HEK293T (cell line): ENCODE measurements around the gene NACAD.

Source experiments
- CTCF ChIA-PET: fragments of 350-600 bp; formaldehyde crosslinking; extraction: SDS; loops from one replicate; lab custom pipeline; 2021; ENCODE audit warnings: antibody characterized with exemption, inconsistent platforms; lab: Yijun Ruan, JAX
- POLR2A ChIA-PET: fragments of 350-600 bp; formaldehyde crosslinking; extraction: SDS; loops from one replicate; lab custom pipeline; 2020; ENCODE audit warnings: antibody characterized with exemption, inconsistent platforms; lab: Yijun Ruan, JAX
- DNase-seq: peaks from one replicate; pipeline ENCODE4 v3.0.0; 2012; ENCODE audit warnings: mixed read lengths; ENCODE audit errors: extremely low spot score
- ARNT ChIP-seq: fragments of 450-650 bp; IDR thresholded peaks from 2 replicates; pipeline ENCODE4 v1.6.1; 2017; ENCODE audit warnings: mild to moderate bottlenecking
- BHLHE40 ChIP-seq: fragments of 450-650 bp; IDR thresholded peaks from 2 replicates; pipeline ENCODE4 v1.6.1; 2016; ENCODE audit warnings: mild to moderate bottlenecking, moderate library complexity, borderline replicate concordance
- CTBP1 ChIP-seq: fragments of 450-650 bp; IDR thresholded peaks from 2 replicates; pipeline ENCODE4 v1.6.1; 2016; ENCODE audit warnings: borderline replicate concordance
- ELF4 ChIP-seq: fragments of 450-650 bp; IDR thresholded peaks from 2 replicates; pipeline ENCODE4 v1.6.1; 2017; ENCODE audit warnings: antibody characterized with exemption
- FOXA1 ChIP-seq: fragments of 450-650 bp; IDR thresholded peaks from 2 replicates; pipeline ENCODE4 v1.6.1; 2016; ENCODE audit warnings: mild to moderate bottlenecking
- FOXK2 ChIP-seq: fragments of 450-650 bp; IDR thresholded peaks from 2 replicates; pipeline ENCODE4 v1.6.1; 2016; ENCODE audit warnings: mild to moderate bottlenecking
- FOXM1 ChIP-seq: fragments of 450-650 bp; IDR thresholded peaks from 2 replicates; pipeline ENCODE4 v1.6.1; 2017; ENCODE audit warnings: mild to moderate bottlenecking, borderline replicate concordance
- HDGF ChIP-seq: fragments of 450-650 bp; IDR thresholded peaks from 2 replicates; pipeline ENCODE4 v1.6.1; 2017; ENCODE audit warnings: antibody characterized with exemption, borderline replicate concordance
- L3MBTL2 ChIP-seq: fragments of 450-650 bp; conservative IDR thresholded peaks from 2 replicates; pipeline ENCODE4 v1.6.1; 2016; ENCODE audit warnings: mild to moderate bottlenecking
- LEF1 ChIP-seq: fragments of 450-650 bp; IDR thresholded peaks from 2 replicates; pipeline ENCODE4 v1.6.1; 2017; ENCODE audit warnings: mild to moderate bottlenecking, borderline replicate concordance
- NFRKB ChIP-seq: fragments of 450-650 bp; IDR thresholded peaks from 2 replicates; pipeline ENCODE4 v1.6.1; 2016; ENCODE audit warnings: mild to moderate bottlenecking, moderate library complexity
- PKNOX1 ChIP-seq: fragments of 450-650 bp; IDR thresholded peaks from 2 replicates; pipeline ENCODE4 v1.6.1; 2016
- SP1 ChIP-seq: fragments of 450-650 bp; IDR thresholded peaks from 2 replicates; pipeline ENCODE4 v1.6.1; 2017
- SUZ12 ChIP-seq: fragments of 450-650 bp; IDR thresholded peaks from 2 replicates; pipeline ENCODE4 v1.6.1; 2016; ENCODE audit warnings: mild to moderate bottlenecking
- TARDBP ChIP-seq: fragments of 450-650 bp; IDR thresholded peaks from 2 replicates; pipeline ENCODE4 v1.6.1; 2016
- ZNF384 ChIP-seq: fragments of 450-650 bp; IDR thresholded peaks from 2 replicates; pipeline ENCODE4 v1.6.1; 2016

Gene NACAD

GRCh38 chr7:45068236-45069023 is 20.3 kb downstream of the NACAD start:
- peak; percentile 4 for DNase-seq
- ChIA-PET POLR2A (no interaction called here), CTCF (interaction anchor here (0.7 kb wide), 1 partner anchor 35 kb away, joined by 3 read pairs; no protein-coding TSS in a partner anchor)
- TF ChIP-seq ARNT = no peak
- TF ChIP-seq HDGF = no peak
- no peak for TF ChIP-seq LEF1

DNA sequence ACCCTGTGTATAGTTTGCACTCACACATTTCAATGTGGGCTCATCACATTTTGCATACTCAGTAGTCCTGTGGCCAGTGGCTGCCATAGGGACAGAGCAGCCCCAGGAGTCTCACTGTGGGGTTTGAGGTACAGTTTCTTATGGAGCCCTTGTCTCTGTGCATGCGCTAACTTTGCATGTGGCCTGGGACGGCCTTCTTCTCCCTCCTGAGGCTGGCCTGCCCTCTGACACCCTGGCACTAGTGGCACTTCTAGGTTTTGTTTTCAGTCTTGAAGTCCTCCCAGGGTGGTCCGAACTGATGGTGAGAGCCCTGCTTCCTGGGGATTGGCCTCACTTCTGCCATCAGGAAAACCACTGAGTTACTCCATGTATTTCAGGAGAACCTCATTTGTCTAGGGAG is 21.2 kb downstream of the NACAD start:
- TF ChIP-seq FOXK2 = no peak
- TF ChIP-seq FOXM1 = no peak
- no peak for TF ChIP-seq LEF1
- TF ChIP-seq ZNF384 = no peak
- no peak for TF ChIP-seq ELF4
- no peak for TF ChIP-seq BHLHE40
- TF ChIP-seq L3MBTL2 = no peak
- TF ChIP-seq HDGF = no peak
- TF ChIP-seq ARNT = no peak
- no peak for TF ChIP-seq CTBP1
- TF ChIP-seq PKNOX1 = no peak
- TF ChIP-seq SUZ12 = no peak
- no peak for TF ChIP-seq SP1
- no peak for TF ChIP-seq NFRKB
- no peak for TF ChIP-seq FOXA1
- POLR2A ChIA-PET = no interaction called here
- CTCF ChIA-PET = no interaction called here
- DNase-seq = no peak

- POLR2A ChIA-PET = no interaction called here
- DNase-seq = no peak
- TF ChIP-seq FOXA1 (no peak), CTBP1 (no peak), HDGF (no peak), PKNOX1 (no peak), SUZ12 (no peak), LEF1 (no peak), BHLHE40 (no peak), NFRKB (no peak), TARDBP (no peak), ZNF384 (no peak), ARNT (no peak), FOXM1 (no peak), SP1 (no peak), FOXK2 (no peak), ELF4 (no peak), L3MBTL2 (no peak)
- CTCF ChIA-PET = no interaction called here
Observed at GRCh38 chr7:45066409-45066808, 22.4 kb downstream of the NACAD start.

- ChIA-PET POLR2A (no interaction called here), CTCF (no interaction called here)
- TF ChIP-seq ZNF384 (no peak), CTBP1 (no peak), PKNOX1 (no peak), ARNT (no peak), HDGF (no peak), BHLHE40 (no peak), FOXA1 (no peak), TARDBP (no peak), SP1 (no peak), FOXK2 (no peak), L3MBTL2 (no peak), FOXM1 (no peak), ELF4 (no peak), SUZ12 (no peak)
- peak; percentile 3 for DNase-seq
Observed at GRCh38 chr7:45065031-45065995, 23.5 kb downstream of the NACAD start.

DNA sequence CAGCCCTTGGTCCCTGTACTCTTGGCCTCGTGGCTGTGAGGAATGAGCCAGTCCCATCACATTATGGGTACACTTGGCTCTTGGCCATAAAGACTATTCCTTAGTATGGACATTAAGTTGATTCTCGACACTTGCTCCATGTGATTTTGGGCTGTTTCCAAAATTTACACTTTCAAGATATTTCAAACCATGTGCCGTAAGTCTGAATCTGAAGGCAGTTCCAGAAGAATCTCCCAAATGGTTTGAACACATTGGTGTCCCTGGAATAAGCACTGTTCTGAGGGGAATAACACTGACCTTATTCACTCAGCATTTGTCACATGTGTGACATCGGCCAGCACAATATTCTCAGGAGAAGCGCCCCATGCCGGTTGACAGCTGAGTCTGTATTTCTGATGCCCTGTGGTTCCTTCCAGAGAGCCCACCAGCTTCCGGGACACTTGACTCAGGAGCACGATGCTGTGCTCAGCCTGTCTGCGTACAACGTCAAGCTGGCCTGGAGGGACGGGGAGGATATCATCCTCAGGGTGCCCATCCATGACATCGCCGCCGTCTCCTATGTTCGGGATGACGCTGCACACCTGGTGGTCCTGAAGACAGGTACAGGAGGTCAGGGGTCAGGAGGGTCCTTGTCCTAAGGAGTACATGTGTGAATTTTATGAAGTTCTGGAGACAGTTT is 24.6 kb downstream of the NACAD start:
- TF ChIP-seq CTBP1 (no peak), LEF1 (no peak), PKNOX1 (no peak), SUZ12 (no peak), FOXK2 (no peak), L3MBTL2 (no peak)
- DNase-seq = peak; percentile 1
- POLR2A ChIA-PET = no interaction called here
- CTCF ChIA-PET = no interaction called here
